ENCODE data around the gene COX6B2.
A peak's percentile ranks its signal among the peaks of the same experiment; 100 is the strongest.
"Not testable (repeated sequence)": the region's sequence is repeated elsewhere in the genome, so short reads cannot be mapped to it uniquely, and the experiment has no call there.

COX6B2 gene

DNA sequence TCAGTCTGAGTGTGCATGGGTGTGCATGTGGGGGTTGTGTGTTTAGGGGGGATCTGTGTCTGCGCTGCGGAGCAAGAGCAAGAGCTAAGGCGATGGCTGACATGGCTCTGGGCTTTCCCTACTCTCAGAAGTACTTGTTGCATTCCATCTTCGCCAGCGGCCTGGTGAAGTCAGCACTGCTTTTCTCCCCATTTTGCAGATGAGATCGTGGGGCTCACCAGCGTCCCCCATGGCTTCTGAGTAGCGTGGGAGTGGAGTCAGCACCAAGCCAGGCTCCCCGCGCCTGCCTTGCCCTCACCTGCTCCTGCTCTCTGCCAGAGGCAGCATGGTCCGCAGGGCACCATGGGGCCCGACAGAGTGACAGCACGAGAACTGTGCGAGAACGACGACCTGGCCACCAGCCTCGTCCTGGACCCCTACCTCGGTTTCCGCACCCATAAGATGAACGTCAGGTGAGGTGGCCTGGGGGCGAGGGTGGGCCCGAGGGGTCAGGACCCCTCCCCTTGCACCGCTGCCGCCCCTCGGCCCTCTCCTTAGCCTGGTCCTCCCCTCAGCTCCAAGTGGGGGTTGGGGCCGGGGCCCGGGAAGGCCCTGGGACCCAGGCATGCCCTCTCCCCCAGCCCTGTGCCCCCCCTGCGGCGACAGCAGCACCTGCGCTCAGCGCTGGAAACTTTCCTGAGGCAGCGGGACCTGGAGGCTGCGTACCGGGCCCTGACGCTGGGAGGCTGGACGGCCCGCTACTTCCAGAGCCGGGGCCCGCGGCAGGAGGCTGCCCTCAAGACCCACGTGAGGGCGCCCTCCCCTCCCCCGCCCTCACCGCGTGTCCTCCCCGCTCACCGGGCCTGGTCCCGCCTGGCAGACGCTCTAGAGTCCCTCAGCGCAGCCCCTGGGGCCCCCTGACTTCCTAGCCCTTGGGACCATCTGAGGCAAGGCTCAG, 12.7 kb downstream of the COX6B2 start:
- no peak for DNase-seq

DNA sequence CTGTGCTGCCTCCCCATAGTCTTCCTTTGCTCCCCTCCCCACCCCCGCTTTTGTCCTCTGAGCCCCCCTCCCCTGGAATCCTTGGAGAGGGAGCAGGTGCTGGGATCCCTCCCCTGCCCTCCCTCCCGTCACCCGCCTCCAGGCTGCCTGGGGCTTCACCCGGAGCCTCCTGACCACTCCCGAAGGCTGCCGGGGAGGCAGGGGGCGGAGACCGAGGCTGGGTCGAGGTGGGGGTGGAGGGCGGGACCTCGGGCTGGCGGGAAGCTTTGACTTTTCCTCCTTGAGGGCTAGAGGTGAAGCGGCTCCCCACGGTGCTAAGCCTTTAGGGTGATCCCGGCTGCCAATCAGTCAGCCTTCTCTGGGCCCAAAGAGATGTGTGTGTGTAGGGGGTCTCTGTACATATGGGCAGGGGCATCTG, 13.3 kb downstream of the COX6B2 start:
- peak; percentile 48 for DNase-seq

DNA sequence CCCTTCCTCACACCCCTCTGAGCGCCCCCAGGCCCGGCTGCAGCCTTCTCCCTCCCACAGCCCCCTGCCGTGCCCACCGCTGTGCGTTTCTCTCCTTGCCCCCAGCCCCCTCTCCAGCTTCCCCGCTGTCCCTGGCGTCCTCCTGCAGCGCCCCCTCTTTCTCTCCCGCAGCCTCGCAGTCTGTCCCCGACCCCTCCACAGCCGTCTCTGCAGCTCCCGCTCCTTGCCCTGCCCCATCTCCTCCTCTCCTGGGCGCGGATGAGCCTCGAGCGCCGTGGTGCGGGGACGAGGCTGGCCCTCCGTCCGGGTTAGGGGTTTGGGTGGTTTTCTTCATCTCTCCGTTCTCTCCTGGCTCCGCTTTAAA, 13.8 kb downstream of the COX6B2 start:
- no peak for DNase-seq

DNA sequence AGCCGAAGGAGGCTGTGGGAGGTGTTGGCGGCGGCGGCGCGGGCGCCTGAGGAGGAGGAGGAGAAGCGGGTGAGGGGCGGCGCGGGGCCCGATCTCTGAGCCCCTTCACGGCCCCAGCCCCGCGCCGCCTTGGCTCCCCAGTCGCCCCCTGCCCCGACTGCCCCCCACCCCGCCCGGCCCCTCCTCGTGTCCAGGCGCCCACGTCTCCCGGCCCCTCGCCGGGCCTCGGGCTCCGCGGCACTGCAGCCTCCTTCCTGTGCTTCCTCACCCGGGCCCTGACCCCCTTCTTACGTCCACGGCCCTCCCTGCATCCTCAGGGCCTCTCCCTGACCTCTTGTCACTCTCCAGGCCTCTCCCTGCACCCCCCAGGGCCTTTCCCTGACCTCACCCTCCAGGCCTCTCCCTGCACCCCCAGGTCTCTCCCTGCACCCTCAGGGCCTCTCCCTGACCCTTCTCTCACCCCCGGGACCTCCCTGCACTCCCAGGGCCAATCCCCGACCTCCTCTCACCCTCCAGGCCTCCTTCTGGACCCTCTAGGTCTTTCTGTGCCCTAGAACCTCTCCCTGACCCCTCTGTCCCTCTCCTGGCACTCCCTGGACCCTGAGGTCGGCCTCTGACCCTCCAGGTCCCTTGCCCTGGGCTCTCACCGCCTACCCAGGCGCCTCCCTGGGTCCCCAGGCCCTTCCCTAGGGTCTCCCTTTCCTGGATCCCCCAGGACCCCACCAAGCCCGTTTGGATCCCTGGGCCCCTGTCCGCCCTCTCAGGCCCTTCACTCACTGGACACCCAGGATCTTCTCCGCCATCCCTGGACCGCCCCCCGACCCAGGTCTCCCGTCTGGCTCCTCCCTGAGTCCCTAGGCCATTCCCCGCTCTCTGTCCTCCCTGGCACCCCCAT, 14.4 kb downstream of the COX6B2 start:
- no peak for DNase-seq

DNA sequence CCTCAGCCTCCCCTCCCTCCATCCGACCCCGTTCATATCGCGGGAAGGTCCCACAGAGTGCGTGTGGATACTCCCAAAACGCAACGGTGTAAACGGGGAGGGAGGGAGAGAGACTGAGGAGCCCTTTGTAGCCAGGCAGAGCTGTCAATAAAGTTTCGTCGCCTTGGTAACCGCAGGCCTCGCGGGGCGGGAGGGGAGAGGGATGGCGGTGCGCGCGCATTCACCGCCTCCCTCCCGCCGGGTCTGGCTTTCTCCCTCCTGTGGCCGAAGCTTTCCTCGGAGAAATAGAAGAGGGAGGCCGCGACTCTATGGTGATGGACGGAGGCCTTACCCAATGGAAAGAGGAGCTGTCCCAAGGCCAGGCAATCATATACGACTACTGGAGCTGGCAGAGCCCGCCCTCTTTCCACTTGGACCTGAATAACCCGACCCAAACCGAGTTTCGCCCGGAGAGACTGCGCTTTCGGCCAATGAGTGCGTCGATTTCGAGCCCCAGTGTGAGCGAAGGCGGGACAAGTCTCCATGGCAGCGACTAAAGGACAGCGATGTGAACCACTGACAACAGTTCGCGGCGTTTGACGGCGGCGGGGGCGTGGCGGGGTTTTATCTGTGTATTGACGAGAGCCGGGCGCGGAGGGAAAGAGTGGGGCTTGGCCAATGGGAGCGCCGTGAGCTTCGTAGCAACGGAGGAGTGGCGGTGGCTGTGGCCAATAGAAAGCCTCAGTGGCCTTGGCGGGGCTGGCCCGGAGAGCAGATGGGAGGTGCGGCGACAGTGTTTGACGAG, 15.2 kb downstream of the COX6B2 start, which contains the start of gene KMT5C:
TSS of gene KMT5C (plus strand) at position 772 of the 784 bp plus-strand sequence. CDS start 2,061 bp downstream, outside the sequence.
- DNase-seq = peak; percentile 100

DNA sequence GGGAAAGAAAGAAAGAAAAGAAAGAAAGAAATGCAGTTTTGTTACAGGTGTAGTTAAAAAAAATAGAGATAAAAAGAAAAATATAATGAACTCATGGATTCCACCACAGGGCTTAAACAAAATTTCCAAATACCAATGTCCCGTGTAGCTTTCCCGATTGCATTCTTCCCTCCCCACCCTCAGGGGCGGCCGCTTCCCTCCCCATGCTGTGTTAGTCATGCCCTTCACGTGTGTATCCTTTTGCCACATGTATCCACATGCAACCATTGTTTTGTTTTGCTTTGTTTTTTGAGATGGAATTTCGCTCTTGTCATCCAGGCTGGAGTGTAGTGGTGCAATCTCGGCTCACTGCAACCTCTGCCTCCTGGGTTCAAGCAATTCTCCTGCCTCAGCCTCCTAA, 18.4 kb downstream of the COX6B2 start:
- peak; percentile 28 for DNase-seq

DNA sequence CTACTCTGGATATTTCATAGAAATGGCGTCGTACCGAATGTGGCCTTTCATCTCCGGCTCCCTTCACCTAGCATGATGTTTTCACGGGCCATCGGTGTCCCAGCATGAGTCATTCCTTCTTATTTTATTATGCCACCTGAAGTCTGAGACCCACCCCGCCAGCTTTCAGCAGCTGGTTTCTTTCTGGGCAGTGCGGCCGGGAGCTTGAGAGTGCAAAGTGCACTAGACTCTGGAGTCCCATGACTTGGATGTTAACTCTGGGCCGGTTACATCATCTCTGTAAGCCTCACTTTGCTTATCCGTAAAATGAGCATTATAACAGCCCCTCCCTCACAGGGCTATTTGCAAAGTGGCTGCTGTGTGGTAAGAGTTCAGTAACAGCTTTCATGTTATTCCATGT, 20.6 kb downstream of the COX6B2 start:
- no peak for DNase-seq

DNA sequence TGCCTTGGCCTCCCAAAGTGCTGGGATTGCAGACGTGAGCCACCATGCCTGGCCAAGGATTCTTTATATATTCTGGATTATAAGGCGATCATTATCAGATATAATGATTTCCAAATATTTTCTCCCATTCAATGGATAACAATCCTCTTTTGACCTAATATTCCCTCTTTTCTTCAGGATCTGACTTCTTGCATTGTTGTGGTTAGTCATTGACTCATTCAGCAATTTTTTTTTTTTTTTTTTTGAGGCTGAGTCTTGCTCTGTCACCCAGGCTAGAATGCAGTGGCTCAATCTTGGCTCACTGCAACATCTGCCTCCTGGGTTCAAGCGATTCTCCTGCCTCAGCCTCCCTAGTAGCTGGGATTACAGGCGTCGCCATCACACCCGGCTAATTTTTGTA, 24.7 kb downstream of the COX6B2 start:
- DNase-seq = peak; percentile 54

DNA sequence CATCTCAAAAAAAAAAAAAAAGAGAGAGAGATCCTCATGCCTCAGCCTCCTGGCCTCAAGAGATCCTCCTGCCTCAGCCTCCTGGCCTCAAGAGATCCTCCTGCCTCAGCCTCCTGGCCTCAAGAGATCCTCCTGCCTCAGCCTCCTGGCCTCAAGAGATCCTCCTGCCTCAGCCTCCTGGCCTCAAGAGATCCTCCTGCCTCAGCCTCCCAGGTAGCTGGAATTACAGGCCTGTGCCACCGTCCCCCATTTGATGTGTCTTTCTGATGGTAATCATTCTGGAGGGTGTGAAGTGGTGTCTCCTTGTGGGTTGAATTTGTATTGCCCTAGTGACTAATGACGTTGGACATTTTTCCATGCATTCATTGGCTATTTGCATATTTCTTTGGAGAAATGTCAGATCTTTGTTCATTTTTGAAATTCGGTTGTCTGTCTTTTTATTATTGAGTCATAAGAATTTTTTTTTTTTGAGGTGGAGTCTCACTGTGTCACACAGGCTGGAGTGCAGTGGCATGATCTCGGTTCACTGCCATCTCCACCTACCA, 25.7 kb downstream of the COX6B2 start:
- not testable (repeated sequence) for DNase-seq

DNA sequence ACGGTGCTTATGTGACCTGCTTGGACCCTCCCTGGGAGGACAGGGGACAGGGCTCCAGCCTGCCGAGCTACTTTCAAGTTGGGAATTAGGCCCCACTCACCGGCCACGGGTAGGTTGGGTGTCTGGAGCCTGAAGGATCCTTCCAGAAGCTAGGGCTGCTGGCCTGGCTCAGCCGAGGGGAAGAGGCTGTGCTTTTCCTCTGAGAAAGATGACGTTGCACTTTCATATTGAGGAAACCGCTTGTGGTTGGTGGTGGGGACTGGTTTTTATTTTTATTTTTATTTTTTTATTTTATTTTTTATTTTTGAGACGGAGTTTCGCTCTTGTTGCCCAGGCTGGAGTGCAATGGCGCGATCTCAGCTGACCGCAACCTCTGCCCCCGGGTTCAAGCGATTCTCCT, 29.3 kb downstream of the COX6B2 start, which contains the start of gene TMEM150B:
TSS of gene TMEM150B (minus strand) at position 170 of the 400 bp plus-strand sequence. CDS start 4,305 bp downstream, outside the sequence.
- DNase-seq = no peak

DNA sequence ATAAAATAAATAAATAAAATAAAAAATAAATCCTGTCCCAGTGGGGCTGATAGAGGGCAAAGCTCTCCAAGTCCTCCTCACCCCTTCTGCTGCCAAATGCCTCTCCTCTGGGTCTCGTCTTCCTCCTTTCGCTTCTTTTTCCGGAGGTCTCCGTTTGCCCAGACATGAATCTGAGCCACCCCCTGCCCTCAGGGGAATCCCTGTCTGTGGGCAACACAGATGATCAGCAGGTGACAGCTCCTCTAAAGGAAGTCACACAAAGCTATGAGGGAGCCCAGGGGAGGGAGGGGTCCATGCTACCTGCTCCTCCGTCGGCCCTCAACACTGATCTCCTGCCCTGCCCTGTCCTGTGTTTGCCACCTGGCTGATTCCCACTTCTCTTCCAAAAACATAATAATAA, 29.9 kb downstream of the COX6B2 start:
- no peak for DNase-seq

DNA sequence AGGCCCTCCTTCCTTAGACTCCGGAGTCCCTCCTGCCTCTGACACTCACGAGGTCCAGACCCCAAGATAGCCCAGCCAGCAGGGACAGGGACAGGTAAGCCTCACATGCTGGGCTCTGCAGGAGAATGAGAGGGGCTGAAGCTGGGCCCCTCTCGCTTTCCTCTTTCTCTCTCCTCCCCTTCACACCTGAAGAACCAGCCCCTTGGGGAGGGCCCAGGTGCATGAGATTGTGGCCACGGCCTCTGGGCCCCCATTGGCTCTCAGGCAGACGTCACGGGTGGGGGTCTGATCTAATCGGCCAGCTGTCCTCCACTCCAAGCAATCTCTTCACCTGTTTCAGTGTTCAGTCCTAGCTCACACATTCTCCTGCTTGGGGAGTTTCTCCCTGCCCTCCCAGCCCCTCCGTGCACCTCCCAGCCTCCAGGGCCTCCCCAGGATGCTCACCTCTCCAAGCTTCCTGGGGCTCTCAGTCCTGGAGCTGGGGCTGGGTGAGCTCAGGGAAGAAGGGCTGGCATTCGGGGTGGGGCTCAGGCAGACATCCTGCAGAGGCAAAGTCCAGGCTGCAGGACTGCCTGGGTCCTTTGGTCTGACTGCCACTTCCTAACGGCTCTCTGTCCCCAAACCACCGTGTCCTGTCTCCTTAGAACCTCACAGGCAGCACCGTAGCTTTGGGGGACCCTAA, 32.2 kb downstream of the COX6B2 start:
- no peak for DNase-seq

DNA sequence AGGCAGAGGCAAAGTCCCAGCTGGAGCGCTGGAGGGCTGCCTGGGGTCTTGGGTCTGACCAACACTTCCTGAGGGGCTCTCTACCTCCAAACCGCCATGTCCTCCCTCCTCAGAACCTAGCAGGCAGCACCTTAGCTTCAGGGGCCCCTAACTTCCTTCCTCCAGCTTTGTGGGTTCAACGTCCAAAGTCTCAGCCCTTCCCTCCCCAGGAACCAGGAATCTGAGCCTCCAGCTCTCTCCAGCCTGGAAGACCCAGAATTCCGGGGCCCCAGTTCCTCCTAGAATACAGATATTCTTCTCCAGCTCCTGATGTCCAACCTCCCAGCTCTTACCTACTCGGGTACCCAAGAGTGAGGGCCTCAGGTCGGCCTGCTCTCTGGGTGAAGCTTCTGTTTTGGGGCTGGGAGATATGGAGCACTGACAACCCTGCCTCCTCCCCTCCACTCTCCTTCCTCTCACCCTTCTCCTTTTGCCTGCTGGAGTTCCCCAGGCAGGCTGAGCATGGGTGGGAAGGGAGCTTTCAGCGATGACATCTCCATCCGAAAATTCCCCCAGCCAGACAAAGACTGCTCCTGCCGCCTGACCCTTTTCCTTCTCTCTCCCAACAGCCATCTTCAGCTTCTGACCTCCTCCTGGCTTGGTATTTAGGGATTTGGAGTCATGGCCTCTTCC, 32.9 kb downstream of the COX6B2 start:
- no peak for DNase-seq

DNA sequence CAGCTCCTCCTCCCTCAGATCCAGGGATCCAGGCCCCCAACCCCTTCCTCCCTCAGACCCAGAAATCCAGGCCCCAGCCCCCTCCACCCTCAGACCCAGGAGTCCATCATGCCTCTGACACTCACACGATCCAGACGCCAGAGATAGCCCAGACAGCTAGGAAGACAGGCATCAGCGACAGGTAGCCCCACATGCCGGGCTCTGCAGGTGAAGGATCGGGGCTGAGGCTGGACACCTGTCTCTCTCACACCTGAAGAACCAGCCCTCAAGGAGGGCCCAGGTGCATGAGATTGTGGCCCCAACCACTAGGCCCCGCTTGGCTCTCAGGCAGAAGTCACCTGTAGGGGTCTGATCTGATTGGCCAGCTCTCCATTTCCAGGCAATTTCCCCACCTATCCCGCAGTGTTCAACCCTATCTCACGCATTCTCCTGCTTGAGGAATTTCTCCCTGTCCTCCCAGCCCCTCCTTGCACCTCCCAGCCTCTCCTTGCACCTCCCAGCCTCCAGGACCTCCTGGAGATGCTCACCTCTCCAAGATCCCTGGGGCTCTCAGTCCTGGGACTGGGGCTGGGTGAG, 33.6 kb downstream of the COX6B2 start:
- DNase-seq = no peak

DNA sequence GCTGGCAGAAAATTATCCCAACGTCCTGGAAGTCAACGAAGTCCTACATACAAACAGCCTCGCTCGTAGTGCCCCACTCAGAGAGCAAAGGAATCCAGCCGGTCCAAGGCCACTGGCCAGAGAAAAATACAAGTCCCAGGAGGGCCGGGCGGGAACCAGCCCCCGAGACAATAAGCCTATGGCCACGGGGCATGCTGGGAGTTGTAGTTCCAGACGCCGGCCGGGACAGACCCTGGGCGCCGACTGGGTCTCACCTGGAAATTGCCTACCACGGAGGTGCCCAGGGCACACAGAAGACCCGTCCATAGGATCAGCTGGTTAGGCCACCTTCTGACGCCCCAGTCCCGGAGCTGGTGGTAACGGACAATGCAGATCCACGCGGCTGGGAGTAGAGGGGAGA, 34.7 kb downstream of the COX6B2 start:
- peak; percentile 41 for DNase-seq

DNA sequence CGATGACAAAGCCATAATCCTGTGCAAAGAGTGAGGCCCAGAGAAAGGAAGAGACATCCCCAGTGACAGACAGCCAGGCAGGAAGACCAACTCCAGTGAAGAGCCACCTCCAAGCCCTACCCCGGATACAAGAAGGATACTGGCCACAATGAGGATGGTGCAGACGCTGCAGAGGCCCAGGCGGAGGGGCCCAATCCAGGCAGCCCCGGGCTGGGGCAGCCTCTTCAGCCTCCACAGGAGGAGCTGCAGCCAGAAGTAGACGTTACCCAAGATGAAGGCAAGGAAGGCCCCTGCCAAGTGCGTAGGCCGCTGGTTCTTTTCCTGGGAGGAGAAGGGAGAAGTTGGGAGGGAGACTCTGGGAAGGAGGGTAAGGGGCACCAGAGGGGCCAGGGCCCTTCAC, 37.9 kb downstream of the COX6B2 start:
- no peak for DNase-seq

DNA sequence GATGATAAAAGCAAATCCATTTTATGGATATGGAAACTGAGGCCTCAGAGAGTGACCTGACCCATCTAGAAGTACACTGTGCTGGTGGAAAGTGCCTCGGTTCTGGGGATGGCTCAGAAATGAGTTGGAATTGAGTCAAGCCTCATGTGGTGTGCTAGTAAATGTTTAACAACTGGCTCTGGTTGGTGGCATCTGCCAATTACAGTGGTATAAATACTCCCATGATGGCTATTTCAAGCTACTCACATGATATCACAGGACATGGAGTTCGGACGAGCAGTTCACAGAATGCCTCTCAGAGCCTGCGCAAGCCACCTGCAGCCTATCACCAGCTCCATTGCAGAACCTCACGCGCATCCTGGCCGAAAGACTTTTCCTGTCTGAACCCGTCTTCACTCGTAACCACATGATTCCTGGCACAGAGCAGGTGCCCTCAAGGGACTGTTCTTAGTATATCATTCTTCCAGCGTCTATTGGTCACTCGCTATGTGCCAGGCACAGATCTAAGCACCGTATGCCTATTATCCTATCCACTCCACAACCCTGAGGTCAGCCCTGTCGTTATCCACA, 38.5 kb downstream of the COX6B2 start:
- no peak for DNase-seq

DNA sequence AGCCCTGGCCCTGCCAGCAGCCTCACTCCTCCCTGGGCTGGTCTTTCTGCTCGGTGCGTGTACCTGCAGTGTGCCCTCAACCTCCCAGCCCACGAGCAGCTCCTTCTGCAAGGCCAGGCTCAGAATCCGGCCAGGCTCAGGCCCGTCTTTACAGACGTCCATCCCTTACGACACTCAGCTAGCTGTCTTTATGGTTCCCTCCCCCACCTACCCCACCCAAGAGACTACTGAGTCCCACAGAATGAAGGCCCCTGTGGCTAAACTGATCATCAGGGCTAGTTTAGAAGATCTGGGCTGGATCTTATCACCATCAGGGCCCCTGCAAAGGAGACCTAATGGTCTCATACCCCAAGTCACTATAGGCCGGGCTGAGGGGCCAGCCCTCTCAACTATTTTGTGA, 40.1 kb downstream of the COX6B2 start:
- no peak for DNase-seq

DNA sequence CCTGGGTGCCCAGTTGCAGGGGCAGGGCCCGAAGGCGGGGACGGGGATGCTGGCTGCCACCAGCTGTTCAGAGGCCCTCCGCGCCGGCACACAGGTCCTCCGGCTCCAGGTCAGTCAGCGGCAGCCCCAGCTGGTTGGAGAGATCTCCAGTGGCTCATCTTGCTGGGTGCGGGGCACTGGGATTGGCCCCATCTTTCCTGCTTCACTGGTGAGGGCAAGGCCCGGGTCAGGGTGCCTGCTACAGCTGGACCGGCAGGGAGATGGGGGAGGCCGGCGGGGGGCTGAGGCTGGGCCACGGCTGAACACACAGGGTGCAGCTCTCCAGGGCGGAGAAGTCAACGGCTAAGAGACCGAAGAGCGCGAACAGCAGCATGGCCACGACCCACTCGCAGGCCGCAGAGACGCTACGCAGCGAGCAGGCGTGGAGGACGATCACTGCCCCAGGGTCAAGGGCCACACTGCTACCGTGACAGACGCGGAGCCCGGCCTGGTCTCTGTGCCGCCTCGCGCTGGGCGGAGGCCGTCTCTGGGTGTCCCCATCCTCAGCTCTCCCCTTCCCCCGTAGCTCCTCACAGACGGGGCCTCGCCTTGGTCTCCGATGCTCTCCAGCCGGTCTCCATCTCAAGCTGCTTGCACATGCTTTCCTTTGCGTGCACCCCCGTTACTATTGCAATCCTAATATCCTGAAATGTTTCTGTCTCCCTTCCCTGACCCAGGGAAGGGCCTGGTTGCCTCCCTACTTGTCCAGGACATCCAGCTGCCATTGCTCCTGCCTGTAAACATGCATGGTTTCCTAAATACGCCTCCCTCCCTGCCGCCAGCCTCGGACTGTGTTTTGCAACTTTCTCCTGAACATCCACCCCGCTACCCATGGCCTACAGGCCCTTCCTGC, 41.7 kb downstream of the COX6B2 start:
- no peak for DNase-seq
